B cell (primary cell): ENCODE results near the gene NCAN.

Experiments
- EZH2 ChIP-seq: IDR thresholded peaks from 2 replicates; pipeline ENCODE4 v1.6.1; 2012; ENCODE audit warnings: borderline replicate concordance, low read depth, mild to moderate bottlenecking, moderate library complexity, low read length; ENCODE audit not compliant: insufficient read depth, poor library complexity, severe bottlenecking
- TF ChIP-seq, protein P1 (sequence below): fragments of 200-600 bp; IDR thresholded peaks from one replicate; pipeline ENCODE4 v1.8.0; 2022; ENCODE audit warnings: antibody characterized with exemption, mild to moderate bottlenecking

DNA sequence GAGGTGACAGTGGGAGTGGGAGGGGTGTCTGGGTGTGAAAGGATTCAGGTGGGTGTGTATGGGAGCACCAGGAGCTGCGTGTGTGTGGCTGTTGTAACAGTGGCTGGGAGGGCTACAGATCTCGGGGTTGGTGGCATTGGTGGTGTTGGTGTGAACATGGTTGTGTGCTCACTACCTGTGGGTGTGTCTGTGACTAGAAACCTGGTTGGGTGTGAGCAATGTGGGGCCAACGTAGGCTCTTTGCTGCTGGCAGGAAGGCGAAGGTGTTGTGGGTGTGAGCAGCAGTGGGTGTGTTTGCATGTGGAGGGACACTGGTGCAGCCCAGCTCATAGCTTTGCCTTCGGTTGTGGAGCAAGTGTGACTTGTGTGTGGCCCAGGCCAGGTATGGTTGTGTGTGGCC lies 4.8 kb upstream of the NCAN start:
- TF ChIP-seq, protein P1, sequence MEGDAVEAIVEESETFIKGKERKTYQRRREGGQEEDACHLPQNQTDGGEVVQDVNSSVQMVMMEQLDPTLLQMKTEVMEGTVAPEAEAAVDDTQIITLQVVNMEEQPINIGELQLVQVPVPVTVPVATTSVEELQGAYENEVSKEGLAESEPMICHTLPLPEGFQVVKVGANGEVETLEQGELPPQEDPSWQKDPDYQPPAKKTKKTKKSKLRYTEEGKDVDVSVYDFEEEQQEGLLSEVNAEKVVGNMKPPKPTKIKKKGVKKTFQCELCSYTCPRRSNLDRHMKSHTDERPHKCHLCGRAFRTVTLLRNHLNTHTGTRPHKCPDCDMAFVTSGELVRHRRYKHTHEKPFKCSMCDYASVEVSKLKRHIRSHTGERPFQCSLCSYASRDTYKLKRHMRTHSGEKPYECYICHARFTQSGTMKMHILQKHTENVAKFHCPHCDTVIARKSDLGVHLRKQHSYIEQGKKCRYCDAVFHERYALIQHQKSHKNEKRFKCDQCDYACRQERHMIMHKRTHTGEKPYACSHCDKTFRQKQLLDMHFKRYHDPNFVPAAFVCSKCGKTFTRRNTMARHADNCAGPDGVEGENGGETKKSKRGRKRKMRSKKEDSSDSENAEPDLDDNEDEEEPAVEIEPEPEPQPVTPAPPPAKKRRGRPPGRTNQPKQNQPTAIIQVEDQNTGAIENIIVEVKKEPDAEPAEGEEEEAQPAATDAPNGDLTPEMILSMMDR = no peak
- no peak for TF ChIP-seq EZH2
